Fibroblast of mammary gland (primary cell): ENCODE data around the gene SETX.
A peak's percentile ranks its signal among the peaks of the same experiment; 100 is the strongest.

Experiments
- DNase-seq: peaks from one replicate; pipeline ENCODE4 v3.0.0-alpha.2; 2010; ENCODE audit warnings: low read depth
- H3K4me3 ChIP-seq: 2 replicates; pipeline ENCODE4 v1.5.1; 2011; ENCODE audit warnings: low read depth, mild to moderate bottlenecking, low read length, moderate library complexity; ENCODE audit not compliant: control insufficient read depth
- TF ChIP-seq, protein P1 (sequence below): conservative IDR thresholded peaks from 2 replicates; pipeline ENCODE4 v1.5.1; 2011; ENCODE audit warnings: low read depth, low read length, inconsistent platforms; ENCODE audit not compliant: control insufficient read depth, insufficient read depth

Gene SETX

DNA sequence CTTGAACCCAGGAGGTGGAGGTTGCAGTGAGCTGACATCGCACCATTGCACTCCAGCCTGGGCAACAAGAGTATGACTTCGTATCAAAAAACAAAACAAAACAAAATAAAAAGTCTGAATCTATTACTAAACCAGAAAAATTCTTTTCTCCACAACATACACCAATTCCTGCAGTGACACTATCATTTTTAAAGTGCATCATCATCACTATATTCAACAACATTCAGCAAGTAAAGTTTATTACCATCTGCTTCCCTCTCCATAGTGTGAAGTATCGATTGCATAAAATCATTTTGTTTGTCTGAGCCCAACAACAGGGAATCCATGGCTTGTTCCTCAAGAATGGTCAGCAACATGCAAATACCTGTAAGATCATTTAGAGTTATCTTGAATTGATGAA is 20.4 kb downstream of the SETX start:
- H3K4me3 ChIP-seq = no peak overlapping the region
- DNase-seq = no peak
- TF ChIP-seq, protein P1, sequence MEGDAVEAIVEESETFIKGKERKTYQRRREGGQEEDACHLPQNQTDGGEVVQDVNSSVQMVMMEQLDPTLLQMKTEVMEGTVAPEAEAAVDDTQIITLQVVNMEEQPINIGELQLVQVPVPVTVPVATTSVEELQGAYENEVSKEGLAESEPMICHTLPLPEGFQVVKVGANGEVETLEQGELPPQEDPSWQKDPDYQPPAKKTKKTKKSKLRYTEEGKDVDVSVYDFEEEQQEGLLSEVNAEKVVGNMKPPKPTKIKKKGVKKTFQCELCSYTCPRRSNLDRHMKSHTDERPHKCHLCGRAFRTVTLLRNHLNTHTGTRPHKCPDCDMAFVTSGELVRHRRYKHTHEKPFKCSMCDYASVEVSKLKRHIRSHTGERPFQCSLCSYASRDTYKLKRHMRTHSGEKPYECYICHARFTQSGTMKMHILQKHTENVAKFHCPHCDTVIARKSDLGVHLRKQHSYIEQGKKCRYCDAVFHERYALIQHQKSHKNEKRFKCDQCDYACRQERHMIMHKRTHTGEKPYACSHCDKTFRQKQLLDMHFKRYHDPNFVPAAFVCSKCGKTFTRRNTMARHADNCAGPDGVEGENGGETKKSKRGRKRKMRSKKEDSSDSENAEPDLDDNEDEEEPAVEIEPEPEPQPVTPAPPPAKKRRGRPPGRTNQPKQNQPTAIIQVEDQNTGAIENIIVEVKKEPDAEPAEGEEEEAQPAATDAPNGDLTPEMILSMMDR = no peak

DNA sequence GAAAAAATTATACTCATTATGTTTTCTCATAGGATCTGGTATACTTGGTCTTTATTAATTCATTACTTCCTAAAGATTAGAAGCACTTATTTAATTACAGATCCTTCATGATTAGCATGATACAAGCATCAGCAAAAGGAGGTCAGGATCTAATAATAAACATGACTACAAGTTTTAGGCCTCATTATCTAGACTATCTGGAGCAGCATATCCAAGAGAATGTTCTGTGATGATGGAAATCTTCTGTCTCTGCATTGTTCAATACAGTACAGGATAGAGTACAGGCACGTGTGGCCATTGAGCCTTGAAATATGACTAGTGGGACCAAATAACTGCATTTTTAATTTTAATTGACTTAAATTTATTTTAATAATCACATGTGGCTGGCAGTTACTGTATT is 21.2 kb downstream of the SETX start:
- no peak for DNase-seq
- TF ChIP-seq, protein P1 = no peak
- no peak overlapping the region for H3K4me3 ChIP-seq

DNA sequence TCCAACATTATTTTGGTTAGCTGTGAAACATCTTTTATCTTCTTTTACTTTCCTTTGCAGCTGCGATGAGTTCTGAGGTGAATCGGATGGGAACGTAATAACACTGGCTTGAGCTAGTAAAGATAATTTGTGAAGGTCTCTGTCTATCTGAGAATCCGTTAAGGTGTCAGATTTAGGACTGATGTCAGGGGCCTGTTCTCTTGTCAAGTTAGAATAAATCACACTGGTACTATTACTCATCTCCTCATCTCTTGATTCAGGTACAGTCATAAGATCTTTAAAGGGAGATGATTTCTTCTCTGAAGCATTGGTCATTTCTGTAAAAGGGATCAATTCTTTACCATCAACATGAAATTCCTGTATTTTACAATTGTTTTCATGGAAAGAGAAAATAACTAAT is 26.2 kb downstream of the SETX start:
- DNase-seq = no peak
- no peak overlapping the region for H3K4me3 ChIP-seq
- TF ChIP-seq, protein P1 = no peak

DNA sequence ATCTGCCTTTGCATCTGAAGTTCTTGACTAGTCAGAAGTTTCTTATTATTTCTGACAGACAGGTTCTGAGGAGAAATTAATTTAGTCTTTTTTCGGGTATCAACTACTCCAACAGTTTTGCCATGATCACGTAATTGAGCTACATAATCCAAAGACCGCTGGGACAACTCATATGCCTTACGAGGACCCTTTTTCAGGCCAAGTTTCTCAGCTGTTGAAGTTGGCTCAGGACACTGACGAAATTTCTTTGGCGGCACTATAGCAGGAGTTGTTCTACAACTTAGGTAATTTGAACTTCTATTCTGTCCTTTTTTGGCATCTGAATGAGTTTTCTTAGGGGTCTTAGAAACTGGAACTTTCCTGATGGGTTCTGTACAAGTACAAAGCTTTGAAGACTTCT is 27.2 kb downstream of the SETX start:
- no peak overlapping the region for H3K4me3 ChIP-seq
- TF ChIP-seq, protein P1 = no peak
- no peak for DNase-seq

DNA sequence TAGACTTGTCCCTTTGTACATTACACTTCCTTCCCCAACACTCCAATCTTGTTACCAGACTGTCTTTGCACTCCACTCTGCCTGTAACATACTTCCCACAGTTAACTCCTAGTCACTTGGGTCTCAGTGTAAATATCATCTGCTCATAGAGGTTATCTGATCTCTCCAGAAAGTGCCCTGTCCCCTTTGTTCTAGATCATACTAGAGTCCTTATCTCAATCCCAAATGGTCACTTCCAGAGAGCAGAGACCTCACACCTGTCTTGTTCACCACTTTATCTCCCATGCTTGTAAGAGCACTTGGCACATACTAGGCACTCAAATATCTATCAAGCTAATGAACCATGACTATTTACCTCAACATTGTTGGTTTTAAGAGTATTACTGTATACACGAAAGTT is 30.4 kb downstream of the SETX start:
- TF ChIP-seq, protein P1 = no peak
- no peak for DNase-seq

DNA sequence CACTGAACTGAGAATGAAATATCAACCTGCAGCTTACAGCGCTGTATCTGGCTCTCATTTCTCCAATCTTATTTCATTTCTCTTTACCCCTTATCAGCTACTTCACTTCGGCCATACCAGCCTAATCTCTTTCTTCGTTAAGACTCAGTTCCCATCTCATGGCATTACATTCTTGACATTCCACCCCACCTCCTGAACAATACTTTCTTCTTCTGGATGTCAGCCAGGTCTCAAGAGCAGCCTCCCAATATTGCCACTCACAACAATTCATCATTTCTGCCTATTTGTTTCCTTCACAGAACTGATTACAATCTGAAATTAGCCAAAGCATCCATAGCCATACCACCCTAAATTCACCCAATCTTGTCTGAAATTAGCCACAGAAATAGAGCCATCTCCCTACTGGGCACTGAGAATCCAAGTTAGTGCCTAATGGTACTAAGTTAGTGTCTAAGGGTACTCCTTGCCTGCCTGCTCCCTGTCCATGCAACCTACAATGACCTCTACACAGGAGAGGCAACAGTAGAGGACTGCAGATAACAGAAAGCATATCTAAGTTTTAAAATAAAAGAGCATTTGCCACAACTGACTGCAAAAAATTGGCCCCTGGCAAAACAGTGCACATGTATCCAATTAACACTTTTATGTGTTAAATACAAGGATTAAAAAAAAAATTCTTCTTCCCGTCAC is 35.2 kb downstream of the SETX start:
- DNase-seq = no peak
- TF ChIP-seq, protein P1 = no peak
- H3K4me3 ChIP-seq = no peak overlapping the region

More for the DNA sequence above, 30.4 kb downstream of the SETX start:
- H3K4me3 ChIP-seq = no peak overlapping the region

DNA sequence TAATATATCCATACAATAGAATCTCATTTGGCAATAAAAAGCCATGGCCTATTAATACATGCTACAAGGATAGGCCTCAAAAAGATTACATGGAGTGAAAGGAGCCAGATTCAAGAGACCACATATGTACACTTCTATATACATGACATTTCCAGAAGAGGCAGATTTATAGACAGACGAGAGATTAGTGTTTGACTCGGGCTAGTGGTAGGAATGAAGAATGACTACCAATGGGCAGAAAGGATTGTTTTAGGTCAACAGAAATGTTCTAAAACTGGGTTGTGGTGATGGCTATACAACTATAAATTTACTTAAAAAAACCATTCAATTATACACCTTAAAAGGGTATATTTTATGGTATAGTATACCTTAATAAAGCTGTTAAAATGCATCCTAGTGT is 41.9 kb downstream of the SETX start:
- TF ChIP-seq, protein P1 = peak; percentile 34
- no peak for DNase-seq
- no peak overlapping the region for H3K4me3 ChIP-seq
